Neutrophil (primary cell): ENCODE results near the gene FAM149A.

Source experiments
- H3K27ac ChIP-seq: fragments of 200-600 bp; sonication (generic); 2 replicates; pipeline ENCODE4 v1.5.1; 2016; ENCODE audit warnings: mild to moderate bottlenecking, moderate library complexity
- H3K27me3 ChIP-seq: fragments of 200-600 bp; sonication (generic); 2 replicates; pipeline ENCODE4 v1.6.0; 2016; ENCODE audit warnings: mild to moderate bottlenecking
- H3K36me3 ChIP-seq: fragments of 200-600 bp; sonication (generic); 2 replicates; pipeline ENCODE4 v1.5.1; 2017
- H3K4me1 ChIP-seq, 2 experiments: fragments of 200-600 bp in 1 of 2; sonication (generic) in 1 of 2; 1 replicate in 1 of 2; 2 replicates in 1 of 2; pipeline versions ENCODE4 v1.5.1 to v1.6.1; 2013 to 2016; ENCODE audit warnings: low read depth in 1 of 2, low read length in 1 of 2, mild to moderate bottlenecking in 1 of 2, moderate library complexity in 1 of 2; ENCODE audit not compliant: control insufficient read depth in 1 of 2, insufficient read depth in 1 of 2
- H3K4me3 ChIP-seq, 2 experiments: fragments of 200-600 bp in 1 of 2; sonication (generic) in 1 of 2; 1 replicate in 1 of 2; 2 replicates in 1 of 2; pipeline ENCODE4 v1.5.1; 2013 to 2016; ENCODE audit warnings: low read depth in 1 of 2, low read length in 1 of 2, mild to moderate bottlenecking in 1 of 2, moderate library complexity in 1 of 2
- H3K9me3 ChIP-seq: fragments of 200-600 bp; sonication (generic); 2 replicates; pipeline ENCODE4 v1.5.1; 2016
- CTCF ChIP-seq: fragments of 200-600 bp; sonication (generic); IDR thresholded peaks from 2 replicates; pipeline ENCODE4 v1.5.1; 2016; ENCODE audit warnings: antibody characterized with exemption

FAM149A gene

GRCh38 chr4:186168750-186169149, 64.2 kb downstream of the FAM149A start:
- no peak for TF ChIP-seq CTCF
- no peaks in the 10 kb centered on the region for H3K27me3 ChIP-seq
- no peaks in the 10 kb centered on the region for H3K9me3 ChIP-seq
- no peak overlapping the region for H3K27ac ChIP-seq
- no peaks in the 10 kb centered on the region for H3K4me1 ChIP-seq
- no peak overlapping the region for H3K4me3 ChIP-seq
- no peaks in the 10 kb centered on the region for H3K36me3 ChIP-seq

- TF ChIP-seq CTCF = no peak
- Histone ChIP-seq H3K27ac (no peak overlapping the region), H3K4me3 (no peak overlapping the region), H3K36me3 (no peaks in the 10 kb centered on the region), H3K27me3 (no peaks in the 10 kb centered on the region), H3K9me3 (no peaks in the 10 kb centered on the region), H3K4me1 (no peaks in the 10 kb centered on the region)
These were observed 64.9 kb downstream of the FAM149A start for GRCh38 chr4:186169333-186169944.

GRCh38 chr4:186169945-186170802, 65.7 kb downstream of the FAM149A start:
- no peaks in the 10 kb centered on the region for H3K9me3 ChIP-seq
- no peaks in the 10 kb centered on the region for H3K27me3 ChIP-seq
- no peak overlapping the region for H3K27ac ChIP-seq
- H3K4me3 ChIP-seq = no peak overlapping the region
- no peaks in the 10 kb centered on the region for H3K36me3 ChIP-seq
- no peaks in the 10 kb centered on the region for H3K4me1 ChIP-seq
- TF ChIP-seq CTCF = no peak

- Histone ChIP-seq H3K27me3 (no peaks in the 10 kb centered on the region), H3K27ac (no peak overlapping the region), H3K4me3 (no peak overlapping the region), H3K9me3 (no peaks in the 10 kb centered on the region), H3K4me1 (no peaks in the 10 kb centered on the region), H3K36me3 (no peaks in the 10 kb centered on the region)
- TF ChIP-seq CTCF = no peak
These were observed 66.5 kb downstream of the FAM149A start for GRCh38 chr4:186170966-186171365.

- H3K36me3 ChIP-seq = no peaks in the 10 kb centered on the region
- no peak overlapping the region for H3K4me3 ChIP-seq
- no peak for TF ChIP-seq CTCF
- no peaks in the 10 kb centered on the region for H3K9me3 ChIP-seq
- H3K4me1 ChIP-seq = no peaks in the 10 kb centered on the region
- H3K27me3 ChIP-seq = no peaks in the 10 kb centered on the region
- H3K27ac ChIP-seq = no peak overlapping the region
These were observed 68.0 kb downstream of the FAM149A start for GRCh38 chr4:186172546-186172945.
